GM12801 (cell line): ENCODE measurements around the gene NTN1.

Source experiments
- TF ChIP-seq, protein P1 (sequence below): IDR thresholded peaks from one replicate; pipeline ENCODE4 v1.5.1; 2011; ENCODE audit warnings: control low read depth; ENCODE audit not compliant: insufficient read length; ENCODE audit errors: extremely low read depth

The NTN1 gene

DNA sequence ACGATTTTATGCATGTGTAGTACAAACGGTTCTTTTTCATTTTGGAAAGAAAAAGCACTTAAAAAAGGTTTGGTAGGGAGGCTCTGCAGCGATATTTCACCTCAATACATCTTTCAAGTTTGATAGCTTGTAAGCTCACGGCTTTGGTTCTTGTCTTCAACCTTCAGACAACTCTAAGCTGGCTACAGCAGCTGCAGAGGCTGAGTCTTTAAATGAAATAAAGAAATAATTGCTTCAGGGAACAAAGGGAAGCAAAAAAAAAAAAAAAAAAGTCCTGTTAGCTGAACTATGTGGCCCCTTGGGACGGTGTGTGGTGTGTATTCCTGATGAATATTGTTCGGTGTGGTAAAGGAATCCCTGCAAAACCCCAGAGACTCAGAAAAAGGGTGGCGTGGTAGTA, 265.1 kb downstream of the NTN1 start:
- TF ChIP-seq, protein P1, sequence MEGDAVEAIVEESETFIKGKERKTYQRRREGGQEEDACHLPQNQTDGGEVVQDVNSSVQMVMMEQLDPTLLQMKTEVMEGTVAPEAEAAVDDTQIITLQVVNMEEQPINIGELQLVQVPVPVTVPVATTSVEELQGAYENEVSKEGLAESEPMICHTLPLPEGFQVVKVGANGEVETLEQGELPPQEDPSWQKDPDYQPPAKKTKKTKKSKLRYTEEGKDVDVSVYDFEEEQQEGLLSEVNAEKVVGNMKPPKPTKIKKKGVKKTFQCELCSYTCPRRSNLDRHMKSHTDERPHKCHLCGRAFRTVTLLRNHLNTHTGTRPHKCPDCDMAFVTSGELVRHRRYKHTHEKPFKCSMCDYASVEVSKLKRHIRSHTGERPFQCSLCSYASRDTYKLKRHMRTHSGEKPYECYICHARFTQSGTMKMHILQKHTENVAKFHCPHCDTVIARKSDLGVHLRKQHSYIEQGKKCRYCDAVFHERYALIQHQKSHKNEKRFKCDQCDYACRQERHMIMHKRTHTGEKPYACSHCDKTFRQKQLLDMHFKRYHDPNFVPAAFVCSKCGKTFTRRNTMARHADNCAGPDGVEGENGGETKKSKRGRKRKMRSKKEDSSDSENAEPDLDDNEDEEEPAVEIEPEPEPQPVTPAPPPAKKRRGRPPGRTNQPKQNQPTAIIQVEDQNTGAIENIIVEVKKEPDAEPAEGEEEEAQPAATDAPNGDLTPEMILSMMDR: no peak

DNA sequence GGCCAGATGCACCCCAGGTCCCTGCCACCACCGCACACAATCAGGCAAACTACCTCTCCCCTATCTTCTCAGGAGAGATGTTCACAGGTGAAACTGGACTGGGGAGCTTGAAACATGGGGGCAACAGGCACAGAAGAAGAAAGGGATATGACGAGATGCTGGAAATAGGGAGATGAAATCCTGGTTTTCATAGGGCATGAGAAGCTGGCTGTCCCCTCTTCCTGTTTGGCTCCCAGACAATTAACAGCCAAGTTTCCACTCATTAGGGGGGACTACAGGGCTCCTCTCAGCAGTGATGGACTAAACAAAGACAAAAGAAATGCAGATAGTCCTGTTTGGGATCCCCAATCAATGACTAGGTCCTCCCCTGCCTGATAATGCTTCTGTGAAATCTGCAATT, 266.0 kb downstream of the NTN1 start:
- TF ChIP-seq, protein P1: no peak

DNA sequence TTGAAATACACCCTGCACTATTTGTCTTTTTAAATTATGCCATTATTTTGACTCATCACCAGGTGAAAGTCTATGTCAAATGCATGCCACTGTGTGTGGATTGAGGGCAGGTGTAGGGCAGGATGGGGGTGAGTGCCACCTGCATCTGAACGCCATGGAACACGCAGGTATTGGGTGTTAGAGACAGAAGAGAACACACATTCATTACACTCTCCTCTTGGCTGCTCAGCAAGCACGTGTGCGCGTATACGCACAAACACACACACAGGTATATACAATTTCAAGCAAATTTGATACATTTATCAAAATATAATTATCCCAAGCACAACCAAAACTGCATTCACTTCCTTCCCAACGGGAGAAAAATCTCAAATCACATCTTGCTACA, 268.9 kb downstream of the NTN1 start:
- TF ChIP-seq, protein P1: no peak

DNA sequence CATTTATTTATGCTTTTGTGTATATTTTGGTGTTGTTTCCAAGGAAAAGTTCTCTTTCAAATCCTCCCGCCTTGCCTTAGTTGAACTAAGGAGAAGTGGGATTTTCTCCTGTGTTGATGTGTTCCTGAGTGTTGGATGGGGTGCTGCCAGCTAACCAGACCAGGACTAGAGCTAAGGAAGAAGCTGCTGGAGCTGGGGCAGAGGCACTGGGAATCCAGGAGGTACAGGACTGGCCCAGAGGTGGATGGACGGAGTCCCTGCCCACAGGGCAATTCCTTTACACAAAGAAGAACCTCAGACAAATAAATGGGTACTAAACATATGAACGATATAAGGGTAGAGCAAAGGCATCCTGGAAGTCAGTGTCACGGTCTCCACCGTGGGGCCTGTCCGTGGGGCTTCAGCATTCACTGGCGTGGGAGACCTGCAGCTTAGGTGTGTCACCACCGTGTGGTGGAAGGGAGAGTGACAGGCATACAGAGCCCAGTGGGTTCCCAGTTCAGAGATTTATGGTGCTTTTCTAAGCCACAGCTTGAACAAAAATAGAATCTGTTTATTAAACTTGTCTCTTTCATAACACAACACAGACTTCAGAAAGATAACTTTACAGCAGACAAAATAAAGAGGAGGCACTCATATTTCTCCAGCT, 270.7 kb downstream of the NTN1 start:
- TF ChIP-seq, protein P1: no peak

DNA sequence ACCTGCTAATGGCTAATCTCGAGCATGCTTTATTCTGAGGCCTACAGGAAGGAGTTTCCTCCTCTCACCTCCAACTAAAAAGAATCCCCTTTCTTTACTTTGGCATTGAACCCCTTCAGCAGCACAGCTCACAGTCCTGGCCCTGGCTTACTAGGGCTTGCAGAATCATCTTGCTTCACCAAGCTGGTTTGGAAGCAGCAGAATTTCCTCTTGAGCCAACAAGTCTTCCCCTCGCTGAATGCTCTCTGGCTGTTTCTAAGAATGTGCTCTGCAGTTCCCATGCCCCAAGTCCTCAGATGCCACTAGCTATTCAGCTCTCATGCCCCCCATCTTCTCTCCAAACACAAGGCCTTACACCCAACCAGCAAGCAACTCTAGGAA, 271.2 kb downstream of the NTN1 start:
- TF ChIP-seq, protein P1: no peak
